IMR-90 (cell line): ENCODE results near the gene MACROD1.

Experiments used
- MAZ ChIP-seq: IDR thresholded peaks from 2 replicates; pipeline ENCODE4 v1.6.1; 2012; ENCODE audit warnings: low read depth, mild to moderate bottlenecking, low read length, improper control_type of control experiment, moderate library complexity, borderline replicate concordance
- MXI1 ChIP-seq: IDR thresholded peaks from 2 replicates; pipeline ENCODE4 v1.6.1; 2012; ENCODE audit warnings: low read depth, mild to moderate bottlenecking, low read length, moderate library complexity, borderline replicate concordance
- POLR2A ChIP-seq: IDR thresholded peaks from 2 replicates; pipeline ENCODE4 v1.6.1; 2012; ENCODE audit warnings: mild to moderate bottlenecking, low read depth, low read length
- RAD21 ChIP-seq: IDR thresholded peaks from 2 replicates; pipeline ENCODE4 v1.6.1; 2012; ENCODE audit warnings: low read length, improper control_type of control experiment
- RFX5 ChIP-seq: IDR thresholded peaks from 2 replicates; pipeline ENCODE4 v1.8.0; 2012; ENCODE audit warnings: low read depth, mild to moderate bottlenecking, low read length, moderate library complexity
- TF ChIP-seq, protein P1 (sequence below): conservative IDR thresholded peaks from 2 replicates; pipeline ENCODE4 v1.5.1; 2012; ENCODE audit warnings: mild to moderate bottlenecking, low read depth, low read length, improper control_type of control experiment

DNA sequence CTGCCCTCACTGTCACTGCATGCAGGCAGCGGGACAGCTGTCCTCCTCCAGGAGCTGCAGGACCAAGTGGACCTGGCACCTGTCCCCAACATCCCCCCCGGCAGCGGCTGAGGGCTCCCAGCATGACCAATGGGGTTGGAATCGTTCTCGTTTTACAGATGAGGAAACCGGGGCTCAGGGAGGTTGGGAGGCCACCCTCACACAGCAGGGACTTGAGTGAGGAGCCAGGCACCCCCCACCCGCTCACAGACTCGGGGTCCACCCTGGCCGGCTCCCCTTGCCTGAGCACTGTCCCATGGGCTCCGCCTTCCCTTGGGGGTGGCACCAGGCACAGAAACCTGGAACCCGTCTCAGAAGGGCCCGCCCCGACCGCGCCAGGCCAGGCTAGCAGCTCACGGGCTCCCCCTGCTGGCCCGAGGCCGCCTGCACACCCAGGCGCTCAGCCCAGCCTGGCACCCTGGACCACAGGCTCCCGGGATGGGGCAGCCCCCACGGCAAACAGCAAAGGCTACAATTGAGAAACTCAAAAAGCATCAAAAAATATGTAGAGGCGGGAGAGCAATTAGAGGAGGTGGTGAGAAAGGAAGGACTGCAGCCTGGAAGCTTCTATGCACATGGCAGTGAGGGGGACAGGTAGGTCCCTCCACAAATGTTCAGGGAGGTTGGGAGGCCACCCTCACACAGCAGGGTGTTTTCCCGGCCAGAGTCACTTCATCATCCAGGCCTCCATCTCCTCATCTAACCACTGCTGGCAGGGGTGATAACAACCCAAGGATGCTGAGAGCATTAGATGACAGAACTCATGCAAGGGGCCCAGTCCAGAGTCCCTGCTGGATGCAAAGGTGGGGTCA lies 12.8 kb downstream of the MACROD1 start:
- TF ChIP-seq MXI1: no peak
- TF ChIP-seq, protein P1, sequence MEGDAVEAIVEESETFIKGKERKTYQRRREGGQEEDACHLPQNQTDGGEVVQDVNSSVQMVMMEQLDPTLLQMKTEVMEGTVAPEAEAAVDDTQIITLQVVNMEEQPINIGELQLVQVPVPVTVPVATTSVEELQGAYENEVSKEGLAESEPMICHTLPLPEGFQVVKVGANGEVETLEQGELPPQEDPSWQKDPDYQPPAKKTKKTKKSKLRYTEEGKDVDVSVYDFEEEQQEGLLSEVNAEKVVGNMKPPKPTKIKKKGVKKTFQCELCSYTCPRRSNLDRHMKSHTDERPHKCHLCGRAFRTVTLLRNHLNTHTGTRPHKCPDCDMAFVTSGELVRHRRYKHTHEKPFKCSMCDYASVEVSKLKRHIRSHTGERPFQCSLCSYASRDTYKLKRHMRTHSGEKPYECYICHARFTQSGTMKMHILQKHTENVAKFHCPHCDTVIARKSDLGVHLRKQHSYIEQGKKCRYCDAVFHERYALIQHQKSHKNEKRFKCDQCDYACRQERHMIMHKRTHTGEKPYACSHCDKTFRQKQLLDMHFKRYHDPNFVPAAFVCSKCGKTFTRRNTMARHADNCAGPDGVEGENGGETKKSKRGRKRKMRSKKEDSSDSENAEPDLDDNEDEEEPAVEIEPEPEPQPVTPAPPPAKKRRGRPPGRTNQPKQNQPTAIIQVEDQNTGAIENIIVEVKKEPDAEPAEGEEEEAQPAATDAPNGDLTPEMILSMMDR: peak; percentile 94
- TF ChIP-seq RFX5: no peak
- TF ChIP-seq POLR2A: no peak
- peak; percentile 84 for TF ChIP-seq RAD21
- TF ChIP-seq MAZ: peak; percentile 36; the same call in 1 of the 2 replicates
